NT2/D1 (cell line): ENCODE measurements around the gene ADGRG2.
"Not testable (repeated sequence)": the region's sequence is repeated elsewhere in the genome, so short reads cannot be mapped to it uniquely, and the experiment has no call there.

ENCODE experiments used
- DNase-seq: peaks from one replicate; pipeline ENCODE4 v3.0.0-alpha.2; 2011; ENCODE audit warnings: low read depth, low spot score
- H3K27me3 ChIP-seq: 2 replicates; pipeline ENCODE4 v1.6.0; 2011; ENCODE audit warnings: mild to moderate bottlenecking; ENCODE audit not compliant: insufficient read length, insufficient read depth
- H3K36me3 ChIP-seq: 2 replicates; pipeline ENCODE4 v1.6.1; 2011; ENCODE audit warnings: mild to moderate bottlenecking, low read length, mixed read lengths; ENCODE audit not compliant: insufficient read depth, insufficient read length
- H3K4me1 ChIP-seq: 2 replicates; pipeline ENCODE4 v1.5.1; 2011; ENCODE audit not compliant: insufficient read depth, insufficient read length
- H3K4me3 ChIP-seq: 2 replicates; pipeline ENCODE4 v1.5.1; 2011; ENCODE audit warnings: low read depth; ENCODE audit not compliant: insufficient read length
- H3K9ac ChIP-seq: 2 replicates; pipeline ENCODE4 v1.6.0; 2011; ENCODE audit warnings: low read depth; ENCODE audit not compliant: insufficient read length
- H3K9me3 ChIP-seq: 2 replicates; pipeline ENCODE4 v1.5.1; 2011; ENCODE audit warnings: mild to moderate bottlenecking, low read length; ENCODE audit not compliant: insufficient read depth
- SUZ12 ChIP-seq: IDR thresholded peaks from 2 replicates; pipeline ENCODE4 v1.6.1; 2011; ENCODE audit not compliant: insufficient read length, insufficient read depth; ENCODE audit errors: extremely low read depth
- YY1 ChIP-seq: IDR thresholded peaks from 2 replicates; pipeline ENCODE4 v1.6.1; 2011; ENCODE audit not compliant: insufficient read length, insufficient read depth
- ZNF274 ChIP-seq: IDR thresholded peaks from 2 replicates; pipeline ENCODE4 v1.6.1; 2011; ENCODE audit warnings: mild to moderate bottlenecking, low read depth, low read length

Gene ADGRG2

DNA sequence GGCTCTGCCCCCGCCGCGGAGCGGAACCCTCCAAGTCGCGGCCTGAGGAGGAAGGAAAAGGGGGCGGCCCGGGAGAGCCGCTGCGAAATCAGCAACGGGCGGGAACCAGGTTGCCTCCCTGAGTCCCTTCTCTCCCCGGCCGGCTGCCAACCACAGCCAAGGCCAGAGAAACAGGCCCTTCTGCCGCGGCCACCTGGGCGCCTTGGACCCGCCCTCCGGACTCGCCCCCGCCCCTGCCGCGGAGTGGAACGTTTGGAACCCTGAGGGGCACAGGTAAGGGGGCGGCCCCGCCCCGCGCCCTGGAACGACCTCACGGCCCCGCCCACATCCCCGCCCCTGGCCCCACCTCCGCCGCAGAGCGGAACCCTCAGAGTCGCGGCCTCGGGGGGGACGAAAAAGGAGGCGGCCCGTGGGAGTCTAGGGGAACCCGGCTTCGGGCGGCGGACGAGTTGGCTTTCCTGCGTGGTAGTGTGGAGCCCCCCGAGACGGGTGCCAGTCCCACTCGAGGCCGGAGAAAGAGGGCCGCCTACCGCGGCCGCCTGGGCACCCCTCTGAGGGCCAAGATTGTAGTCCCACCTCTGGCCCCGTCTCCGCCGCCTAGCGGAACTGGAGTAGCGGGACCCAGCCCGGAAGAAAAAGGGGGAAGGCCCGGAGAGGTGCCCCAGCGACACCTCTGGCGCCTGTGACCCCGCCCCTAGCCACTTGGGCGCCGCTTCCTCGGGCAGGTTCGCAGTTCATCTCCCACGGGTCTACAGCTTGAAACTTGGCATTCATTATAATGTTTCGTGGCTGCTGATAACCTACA lies 137.7 kb downstream of the ADGRG2 start:
- Histone ChIP-seq H3K4me1 (no peaks in the 10 kb centered on the region), H3K36me3 (no peaks in the 10 kb centered on the region), H3K9me3 (no peaks in the 10 kb centered on the region), H3K4me3 (peak overlapping the region; percentile 72), H3K9ac (peak overlapping the region; percentile 86), H3K27me3 (no peaks in the 10 kb centered on the region)
- TF ChIP-seq SUZ12 (no peak), YY1 (no peak), ZNF274 (no peak)
- DNase-seq, result peak; percentile 60

DNA sequence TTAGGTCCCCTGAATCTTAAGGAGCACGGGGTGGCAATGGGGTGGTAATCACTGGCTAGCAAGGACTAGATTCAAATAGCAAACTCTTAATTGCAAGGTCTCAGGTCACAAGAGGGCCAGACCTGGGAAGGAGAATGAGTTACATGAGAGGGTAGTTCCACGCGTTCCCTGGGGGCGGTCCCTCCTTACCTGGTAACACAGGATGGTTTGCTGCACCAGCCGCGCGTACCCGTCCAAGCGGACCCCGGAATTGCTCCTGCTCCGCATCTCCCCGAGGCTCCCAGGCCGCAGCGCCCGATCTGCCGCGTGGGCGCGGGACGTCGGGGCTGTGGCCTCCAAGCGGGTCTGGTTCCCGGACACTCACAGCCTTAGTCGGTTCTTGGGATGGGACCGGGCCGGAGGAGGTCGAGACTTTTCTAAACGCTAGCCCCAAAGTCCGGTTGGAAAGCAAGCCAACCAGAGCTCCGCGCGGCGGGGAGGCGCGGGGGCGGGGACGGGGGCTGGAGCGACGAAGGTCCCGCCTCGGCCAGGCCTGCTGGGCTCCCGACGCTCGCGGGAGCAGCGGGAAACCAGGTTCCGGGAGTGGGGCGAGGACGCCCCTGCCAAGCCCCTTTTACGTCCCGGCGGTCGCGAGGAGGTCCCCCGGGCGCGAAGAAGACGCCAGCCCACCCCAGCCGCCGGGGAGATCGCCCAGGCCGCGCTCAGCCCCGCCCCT lies 138.4 kb downstream of the ADGRG2 start, which contains the start of gene PHKA2:
Gene PHKA2 (minus strand): TSS at position 449 of the 715 bp plus-strand sequence. CDS start 182 bp downstream, at position 267.
- no peak for TF ChIP-seq ZNF274
- no peak for TF ChIP-seq YY1
- no peak for TF ChIP-seq SUZ12

DNA sequence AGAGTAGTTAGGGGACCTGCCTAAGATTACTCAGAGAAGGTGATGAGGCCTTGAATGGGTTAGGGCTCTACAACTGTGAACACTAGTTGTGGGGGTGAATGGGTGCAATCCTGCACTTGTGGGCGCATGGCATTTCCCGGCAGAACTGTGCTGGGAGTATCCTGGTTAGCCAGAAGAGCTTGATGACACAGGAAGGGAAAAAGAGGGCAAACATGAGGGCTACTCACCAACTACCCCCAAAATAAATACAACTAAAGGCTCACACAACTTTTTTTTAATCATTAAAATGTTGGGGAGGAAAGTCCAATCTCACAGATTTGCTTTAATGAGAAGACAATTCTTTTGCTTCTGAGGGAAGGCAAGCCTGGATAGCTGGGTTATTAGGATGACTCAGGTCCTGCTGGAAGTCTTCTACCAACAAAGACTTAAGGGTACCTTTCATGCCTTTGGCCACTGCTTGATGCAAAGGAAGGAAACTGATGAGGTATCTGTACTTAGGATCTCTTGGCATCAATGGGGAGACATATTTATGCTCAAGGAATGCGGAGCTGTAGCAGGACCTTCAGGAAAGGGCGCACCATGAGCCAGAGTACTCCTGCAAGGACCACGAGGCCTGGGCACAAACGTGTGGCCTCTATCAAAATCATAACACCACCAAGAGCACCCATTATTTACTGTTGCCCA lies 141.0 kb downstream of the ADGRG2 start:
- no peaks in the 10 kb centered on the region for H3K36me3 ChIP-seq
- no peak for DNase-seq
- no peak overlapping the region for H3K9ac ChIP-seq
- H3K4me1 ChIP-seq, result no peaks in the 10 kb centered on the region
- TF ChIP-seq ZNF274 (no peak), YY1 (no peak), SUZ12 (no peak)
- no peaks in the 10 kb centered on the region for H3K27me3 ChIP-seq
- H3K9me3 ChIP-seq, result no peaks in the 10 kb centered on the region
- no peak overlapping the region for H3K4me3 ChIP-seq

More for the DNA sequence above, 138.4 kb downstream of the ADGRG2 start, which contains the start of gene PHKA2:
- H3K4me3 ChIP-seq, result peak within 1 kb of the TSS; percentile 72
- H3K9me3 ChIP-seq, result no peaks in the 10 kb centered on the region
- no peaks in the 10 kb centered on the region for H3K36me3 ChIP-seq
- DNase-seq, result peak; percentile 8
- peak within 1 kb of the TSS; percentile 86 for H3K9ac ChIP-seq
- H3K4me1 ChIP-seq, result no peaks in the 10 kb centered on the region
- no peaks in the 10 kb centered on the region for H3K27me3 ChIP-seq

DNA sequence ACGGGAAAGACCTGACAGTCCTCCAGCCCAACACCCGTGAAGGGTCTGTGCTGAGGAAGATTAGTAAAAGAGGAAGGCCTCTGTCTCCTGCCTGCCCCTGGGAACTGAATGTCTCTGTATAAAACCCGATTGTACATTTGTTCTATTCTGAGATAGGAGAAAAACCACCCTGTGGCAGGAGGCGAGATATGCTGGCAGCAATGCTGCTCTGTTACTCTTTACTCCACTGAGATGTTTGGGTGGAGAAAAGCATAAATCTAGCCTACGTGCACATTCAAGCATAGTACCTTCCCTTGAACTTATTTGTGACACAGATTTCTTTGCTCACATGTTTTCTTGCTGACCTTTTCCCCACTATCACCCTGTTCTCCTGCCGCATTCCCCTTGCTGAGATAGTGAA lies 142.0 kb downstream of the ADGRG2 start:
- not testable (repeated sequence) for H3K36me3 ChIP-seq, H3K9ac ChIP-seq, H3K9me3 ChIP-seq, H3K27me3 ChIP-seq, H3K4me1 ChIP-seq, H3K4me3 ChIP-seq, DNase-seq

DNA sequence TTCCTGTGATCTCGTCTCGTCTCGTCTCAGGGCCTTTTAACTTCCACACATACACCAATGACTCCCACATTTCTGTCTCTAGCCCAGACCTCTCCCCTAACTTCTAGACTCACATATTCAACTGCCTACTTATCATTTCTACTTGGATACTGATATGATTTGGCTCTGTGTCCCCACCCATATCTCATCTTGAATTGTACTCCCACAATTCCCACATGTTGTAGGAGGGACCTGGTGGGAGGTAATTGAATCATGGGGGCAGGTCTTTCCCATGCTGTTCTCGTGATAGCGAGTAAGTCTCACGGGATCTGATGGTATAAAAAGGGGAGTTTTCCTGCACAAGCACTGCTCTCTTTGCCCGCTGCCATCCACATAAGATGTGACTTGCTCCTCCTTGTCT lies 147.3 kb downstream of the ADGRG2 start:
- H3K9ac ChIP-seq, result no peak overlapping the region
- H3K4me3 ChIP-seq, result no peak overlapping the region

DNA sequence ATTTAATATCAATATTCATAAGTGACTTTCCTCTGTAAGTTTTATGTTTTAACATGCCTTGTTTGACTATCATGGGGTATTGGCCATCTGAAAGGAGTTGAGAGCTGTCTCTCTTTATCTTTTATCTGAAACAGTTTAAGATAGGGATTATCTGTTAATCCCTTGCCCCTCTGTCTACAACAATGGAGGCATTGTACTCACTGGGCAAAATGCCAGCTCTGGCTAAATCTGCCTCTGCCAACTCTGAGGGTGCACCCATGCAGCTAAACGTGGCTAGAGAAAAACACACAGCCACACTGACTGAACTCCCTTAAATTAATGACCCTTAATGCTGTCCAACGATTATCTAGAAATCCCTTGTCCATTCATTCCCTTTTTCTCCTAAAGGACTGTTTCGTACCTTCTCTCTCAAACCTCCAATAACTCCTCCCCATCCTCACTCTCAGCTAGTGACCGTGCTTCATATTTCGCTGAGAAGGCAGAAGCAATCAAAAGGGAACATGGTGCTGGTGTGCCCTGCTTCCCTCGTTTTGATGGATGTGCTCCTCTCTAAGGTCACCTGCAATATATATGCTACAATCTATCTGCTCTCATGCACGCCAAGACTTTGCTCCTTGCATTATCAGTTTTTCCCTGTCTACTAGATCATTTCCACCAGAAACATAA lies 148.6 kb downstream of the ADGRG2 start:
- H3K9me3 ChIP-seq, result no peaks in the 10 kb centered on the region
- no peak overlapping the region for H3K9ac ChIP-seq
- H3K4me3 ChIP-seq, result no peak overlapping the region
- no peaks in the 10 kb centered on the region for H3K4me1 ChIP-seq
- H3K27me3 ChIP-seq, result no peaks in the 10 kb centered on the region
- no peaks in the 10 kb centered on the region for H3K36me3 ChIP-seq
- TF ChIP-seq ZNF274, result no peak
- TF ChIP-seq SUZ12, result no peak
- TF ChIP-seq YY1, result no peak
- no peak for DNase-seq

More for the DNA sequence above, 147.3 kb downstream of the ADGRG2 start:
- no peak for TF ChIP-seq SUZ12
- no peak for TF ChIP-seq ZNF274
- no peak for TF ChIP-seq YY1
- no peaks in the 10 kb centered on the region for H3K9me3 ChIP-seq
- no peaks in the 10 kb centered on the region for H3K27me3 ChIP-seq
- no peaks in the 10 kb centered on the region for H3K4me1 ChIP-seq
- no peaks in the 10 kb centered on the region for H3K36me3 ChIP-seq
- no peak for DNase-seq

DNA sequence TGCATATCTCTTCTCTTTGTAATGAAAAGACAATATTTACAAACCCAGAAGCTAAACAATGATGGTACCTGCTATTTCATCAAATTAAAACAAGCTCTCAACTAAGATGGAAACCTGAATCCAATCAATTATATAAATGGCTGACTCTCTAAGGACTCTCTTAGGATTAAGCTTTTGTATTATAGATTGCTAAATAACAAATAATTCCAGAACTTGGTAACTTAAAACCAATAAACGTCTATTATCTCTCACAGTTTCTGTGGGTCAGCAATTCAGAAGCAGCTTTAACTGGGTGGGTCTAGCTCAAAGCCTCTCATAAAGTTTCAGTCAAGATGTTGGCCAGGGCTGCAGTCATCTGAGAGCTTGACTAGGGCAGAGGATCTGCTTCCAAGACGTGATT lies 150.8 kb downstream of the ADGRG2 start:
- no peak for TF ChIP-seq YY1
- TF ChIP-seq SUZ12, result no peak
- no peak for TF ChIP-seq ZNF274
- no peak for DNase-seq

More for the DNA sequence above, 150.8 kb downstream of the ADGRG2 start:
- Histone ChIP-seq H3K4me3 (no peak overlapping the region), H3K9me3 (no peaks in the 10 kb centered on the region), H3K9ac (no peak overlapping the region), H3K4me1 (no peaks in the 10 kb centered on the region), H3K27me3 (no peaks in the 10 kb centered on the region), H3K36me3 (no peaks in the 10 kb centered on the region)
